HL-60 (cell line): ENCODE measurements around the gene LSS.
A peak's percentile ranks its signal among the peaks of the same experiment; 100 is the strongest.
"Not testable (repeated sequence)": the region's sequence is repeated elsewhere in the genome, so short reads cannot be mapped to it uniquely, and the experiment has no call there.

Experiments
- DNase-seq, 2 experiments: peaks; one replicate each; pipeline ENCODE4 v3.0.0-alpha.2; 2010 to 2020; ENCODE audit warnings: low read depth in 1 of 2, low spot score in 1 of 2
- H3K27ac ChIP-seq: fragments of 250-450 bp; sonication (Bioruptor Pico); replicated peaks from 2 replicates; pipeline ENCODE4 v1.5.1; 2020; ENCODE audit warnings: mild to moderate bottlenecking, moderate library complexity
- H3K27me3 ChIP-seq: fragments of 250-450 bp; sonication (Bioruptor Pico); 2 replicates; pipeline ENCODE4 v1.5.1; 2021; ENCODE audit warnings: mild to moderate bottlenecking, moderate library complexity; ENCODE audit not compliant: insufficient read depth, poor library complexity, severe bottlenecking
- H3K4me3 ChIP-seq: replicated peaks from 2 replicates; pipeline ENCODE4 v1.5.1; 2011; ENCODE audit warnings: mild to moderate bottlenecking, control low read depth, low read length; ENCODE audit not compliant: insufficient read depth
- GABPA ChIP-seq: IDR thresholded peaks from 2 replicates; pipeline ENCODE4 v1.6.1; 2012; ENCODE audit warnings: low read depth
- POLR2AphosphoS5 ChIP-seq: IDR thresholded peaks from 2 replicates; pipeline ENCODE4 v1.6.1; 2012; ENCODE audit warnings: low read depth
- SPI1 ChIP-seq: IDR thresholded peaks from 2 replicates; pipeline ENCODE4 v1.6.1; 2012; ENCODE audit warnings: low read depth, mild to moderate bottlenecking, borderline replicate concordance
- TF ChIP-seq, protein P1 (sequence below): IDR thresholded peaks from 2 replicates; pipeline ENCODE4 v1.6.1; 2012; ENCODE audit warnings: low read depth; ENCODE audit not compliant: insufficient replicate concordance
- TF ChIP-seq, protein P2 (sequence below): IDR thresholded peaks from one replicate; pipeline ENCODE4 v1.5.1; 2011; ENCODE audit warnings: low read length, control low read depth, inconsistent platforms; ENCODE audit not compliant: insufficient read depth

LSS gene

DNA sequence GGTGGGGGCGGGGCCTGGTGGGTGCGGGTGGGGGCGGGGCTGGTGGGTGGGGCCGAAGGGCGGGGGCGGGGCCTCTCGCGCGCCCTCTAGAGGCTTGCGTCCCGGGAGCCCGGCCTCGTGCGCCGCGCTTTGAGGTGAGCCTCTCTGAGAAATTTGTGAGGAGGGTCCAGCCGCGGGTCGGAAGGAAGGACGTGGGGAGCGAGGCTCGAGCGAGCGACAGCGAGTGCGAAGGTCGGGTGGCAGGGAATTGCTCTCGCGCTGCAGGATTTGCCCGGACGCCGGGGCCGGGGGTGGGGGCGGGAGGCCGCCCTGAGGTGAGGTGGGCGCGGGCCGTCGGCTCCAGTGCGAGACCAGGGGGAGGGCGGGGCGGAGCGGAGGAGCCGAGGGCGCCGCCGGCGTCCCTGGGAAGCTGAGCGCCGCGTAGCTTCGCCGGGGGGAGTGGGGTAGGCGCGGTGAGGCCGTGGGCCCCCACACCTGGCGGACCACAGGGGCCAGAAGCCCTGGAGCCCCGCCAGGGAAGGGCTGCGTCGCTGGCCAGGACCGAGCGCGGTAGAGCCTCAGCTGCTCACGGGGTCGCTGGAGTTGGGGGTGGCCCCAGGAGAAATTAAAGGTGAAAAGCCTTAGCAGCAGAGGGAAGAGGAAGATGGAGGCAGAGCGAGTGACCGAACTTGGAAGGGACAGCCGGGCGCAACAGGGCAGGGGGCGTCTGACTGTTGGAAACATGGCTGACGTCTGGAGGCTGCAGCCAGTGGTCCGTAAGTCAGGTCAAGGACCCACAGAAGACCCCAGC, 754 bp upstream of the LSS start:
- no peak for TF ChIP-seq SPI1
- TF ChIP-seq GABPA, result no peak
- TF ChIP-seq POLR2AphosphoS5, result peak; percentile 12; the same call in 1 of the 2 replicates
- peak overlapping the region; percentile 67 for H3K27ac ChIP-seq
- peak; percentile 5 to 62 for DNase-seq

DNA sequence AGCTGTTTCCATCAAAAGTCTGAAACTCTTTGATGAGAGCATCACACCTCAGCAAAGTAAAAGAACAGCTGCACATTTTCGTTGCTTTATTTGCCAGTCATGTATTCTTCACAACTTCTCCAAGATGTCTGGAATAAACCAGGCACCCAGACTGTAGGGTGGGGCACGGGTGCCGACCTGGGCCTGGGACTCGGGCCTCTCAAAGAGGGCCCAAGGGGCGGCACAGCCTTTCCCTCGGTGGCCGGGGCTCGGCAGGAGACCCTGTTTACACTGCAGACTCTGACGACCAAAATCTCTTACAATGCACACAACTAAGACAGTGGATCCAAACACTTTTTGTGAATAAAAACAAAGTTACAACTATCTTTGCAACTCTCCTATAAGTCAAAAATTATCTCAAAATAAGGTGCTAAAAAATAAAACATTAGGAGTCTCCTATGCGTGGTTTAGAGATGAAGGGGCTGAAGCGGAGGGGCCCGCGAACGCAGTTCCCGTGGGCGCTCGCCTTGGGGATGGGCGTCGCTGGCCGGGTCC, 696 bp downstream of the LSS start:
- peak overlapping the region; percentile 95 for H3K4me3 ChIP-seq
- H3K27ac ChIP-seq, result peak overlapping the region; percentile 56
- TF ChIP-seq GABPA (no peak), POLR2AphosphoS5 (no peak), SPI1 (no peak)
- TF ChIP-seq, protein P1, sequence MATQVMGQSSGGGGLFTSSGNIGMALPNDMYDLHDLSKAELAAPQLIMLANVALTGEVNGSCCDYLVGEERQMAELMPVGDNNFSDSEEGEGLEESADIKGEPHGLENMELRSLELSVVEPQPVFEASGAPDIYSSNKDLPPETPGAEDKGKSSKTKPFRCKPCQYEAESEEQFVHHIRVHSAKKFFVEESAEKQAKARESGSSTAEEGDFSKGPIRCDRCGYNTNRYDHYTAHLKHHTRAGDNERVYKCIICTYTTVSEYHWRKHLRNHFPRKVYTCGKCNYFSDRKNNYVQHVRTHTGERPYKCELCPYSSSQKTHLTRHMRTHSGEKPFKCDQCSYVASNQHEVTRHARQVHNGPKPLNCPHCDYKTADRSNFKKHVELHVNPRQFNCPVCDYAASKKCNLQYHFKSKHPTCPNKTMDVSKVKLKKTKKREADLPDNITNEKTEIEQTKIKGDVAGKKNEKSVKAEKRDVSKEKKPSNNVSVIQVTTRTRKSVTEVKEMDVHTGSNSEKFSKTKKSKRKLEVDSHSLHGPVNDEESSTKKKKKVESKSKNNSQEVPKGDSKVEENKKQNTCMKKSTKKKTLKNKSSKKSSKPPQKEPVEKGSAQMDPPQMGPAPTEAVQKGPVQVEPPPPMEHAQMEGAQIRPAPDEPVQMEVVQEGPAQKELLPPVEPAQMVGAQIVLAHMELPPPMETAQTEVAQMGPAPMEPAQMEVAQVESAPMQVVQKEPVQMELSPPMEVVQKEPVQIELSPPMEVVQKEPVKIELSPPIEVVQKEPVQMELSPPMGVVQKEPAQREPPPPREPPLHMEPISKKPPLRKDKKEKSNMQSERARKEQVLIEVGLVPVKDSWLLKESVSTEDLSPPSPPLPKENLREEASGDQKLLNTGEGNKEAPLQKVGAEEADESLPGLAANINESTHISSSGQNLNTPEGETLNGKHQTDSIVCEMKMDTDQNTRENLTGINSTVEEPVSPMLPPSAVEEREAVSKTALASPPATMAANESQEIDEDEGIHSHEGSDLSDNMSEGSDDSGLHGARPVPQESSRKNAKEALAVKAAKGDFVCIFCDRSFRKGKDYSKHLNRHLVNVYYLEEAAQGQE, result no peak
- TF ChIP-seq, protein P2, sequence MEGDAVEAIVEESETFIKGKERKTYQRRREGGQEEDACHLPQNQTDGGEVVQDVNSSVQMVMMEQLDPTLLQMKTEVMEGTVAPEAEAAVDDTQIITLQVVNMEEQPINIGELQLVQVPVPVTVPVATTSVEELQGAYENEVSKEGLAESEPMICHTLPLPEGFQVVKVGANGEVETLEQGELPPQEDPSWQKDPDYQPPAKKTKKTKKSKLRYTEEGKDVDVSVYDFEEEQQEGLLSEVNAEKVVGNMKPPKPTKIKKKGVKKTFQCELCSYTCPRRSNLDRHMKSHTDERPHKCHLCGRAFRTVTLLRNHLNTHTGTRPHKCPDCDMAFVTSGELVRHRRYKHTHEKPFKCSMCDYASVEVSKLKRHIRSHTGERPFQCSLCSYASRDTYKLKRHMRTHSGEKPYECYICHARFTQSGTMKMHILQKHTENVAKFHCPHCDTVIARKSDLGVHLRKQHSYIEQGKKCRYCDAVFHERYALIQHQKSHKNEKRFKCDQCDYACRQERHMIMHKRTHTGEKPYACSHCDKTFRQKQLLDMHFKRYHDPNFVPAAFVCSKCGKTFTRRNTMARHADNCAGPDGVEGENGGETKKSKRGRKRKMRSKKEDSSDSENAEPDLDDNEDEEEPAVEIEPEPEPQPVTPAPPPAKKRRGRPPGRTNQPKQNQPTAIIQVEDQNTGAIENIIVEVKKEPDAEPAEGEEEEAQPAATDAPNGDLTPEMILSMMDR, result no peak
- H3K27me3 ChIP-seq, result no peaks in the 10 kb centered on the region
- no peak for DNase-seq

More for the DNA sequence above, 754 bp upstream of the LSS start:
- Histone ChIP-seq H3K27me3 (no peaks in the 10 kb centered on the region), H3K4me3 (peak overlapping the region; percentile 70)

DNA sequence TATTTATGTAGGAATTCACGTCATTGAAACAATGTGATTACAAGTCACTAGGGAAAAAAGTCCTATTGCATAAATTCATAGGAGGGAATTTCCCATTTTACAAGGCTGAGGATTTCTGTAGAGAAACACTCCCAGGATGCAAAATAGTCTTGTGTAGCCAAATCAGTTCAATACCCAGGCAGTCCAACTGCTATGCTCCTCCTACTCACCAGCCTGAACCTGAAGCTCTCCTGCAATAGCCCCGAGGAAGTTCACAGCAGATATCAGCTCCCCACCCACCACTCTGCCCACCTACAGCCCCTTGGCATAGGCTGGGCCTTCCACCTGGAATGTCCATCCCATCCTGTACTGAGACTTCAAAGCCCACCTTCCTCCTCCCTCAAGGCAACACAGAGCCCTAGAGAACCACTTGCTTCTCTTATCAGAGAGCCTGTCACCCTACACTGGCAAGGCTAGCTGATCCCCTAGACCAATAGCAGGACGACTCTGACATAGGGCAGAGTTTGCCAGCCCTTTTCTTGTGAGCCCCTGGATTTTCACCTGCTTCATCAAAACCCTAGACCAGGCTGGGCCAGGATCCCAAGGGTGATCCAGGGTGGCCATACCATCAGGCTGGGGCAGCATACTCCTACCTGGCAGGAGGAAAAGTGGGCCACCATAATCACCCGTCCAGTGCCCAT, 1.5 kb downstream of the LSS start:
- TF ChIP-seq SPI1, result no peak
- TF ChIP-seq, protein P2, result no peak
- TF ChIP-seq, protein P1, result no peak
- no peak for TF ChIP-seq POLR2AphosphoS5
- TF ChIP-seq GABPA, result no peak
- H3K27ac ChIP-seq, result no peak overlapping the region
- H3K27me3 ChIP-seq, result no peaks in the 10 kb centered on the region
- no peak for DNase-seq
- peak overlapping the region; percentile 95 for H3K4me3 ChIP-seq

DNA sequence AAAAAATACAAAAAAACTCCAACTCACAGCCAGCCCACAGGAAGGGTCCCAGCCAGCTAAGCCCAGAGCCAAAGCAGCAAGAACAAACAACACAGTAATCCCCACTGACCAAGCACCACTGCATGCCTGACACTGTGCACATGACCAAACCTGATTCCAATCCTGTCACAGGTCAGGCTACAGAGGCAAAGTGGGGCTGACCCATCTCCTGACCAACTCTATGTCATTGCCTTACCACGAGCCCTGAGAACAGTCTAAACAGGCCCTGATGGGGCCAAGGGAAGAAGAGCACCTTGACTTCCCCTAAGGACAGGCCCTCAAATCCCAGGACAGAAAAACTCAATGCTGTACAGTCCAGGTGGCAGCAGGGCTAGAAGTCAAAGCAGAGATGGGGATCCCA, 2.4 kb downstream of the LSS start:
- no peaks in the 10 kb centered on the region for H3K27me3 ChIP-seq
- DNase-seq, result no peak
- TF ChIP-seq POLR2AphosphoS5 (no peak), GABPA (no peak), SPI1 (no peak)
- TF ChIP-seq, protein P2, result no peak
- TF ChIP-seq, protein P1, result no peak
- no peak overlapping the region for H3K27ac ChIP-seq
- no peak overlapping the region; the same call in 1 of the 2 replicates for H3K4me3 ChIP-seq

DNA sequence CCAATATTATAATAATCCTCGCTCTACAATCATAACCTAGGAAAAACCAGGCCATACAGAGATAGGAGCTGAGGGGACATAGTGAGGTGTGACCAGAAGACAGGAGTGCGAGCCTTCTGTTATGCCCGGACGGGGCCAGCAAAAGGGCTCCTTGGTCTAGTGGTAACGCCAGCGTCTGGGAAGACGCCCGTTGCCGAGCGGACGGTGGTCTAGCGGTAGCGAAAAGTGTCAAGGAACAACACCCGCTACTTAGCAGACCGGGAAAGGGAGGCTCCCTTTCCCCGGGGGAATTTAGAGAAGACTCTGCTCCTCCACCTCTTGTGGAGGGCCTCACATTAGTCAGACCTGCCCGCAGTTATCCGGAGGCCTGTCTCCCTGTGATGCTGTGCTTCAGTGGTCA, 4.9 kb downstream of the LSS start:
- H3K27me3 ChIP-seq, H3K4me3 ChIP-seq, H3K27ac ChIP-seq, DNase-seq: not testable (repeated sequence)
